ENCODE data around the gene MAVS.

MAVS gene

DNA sequence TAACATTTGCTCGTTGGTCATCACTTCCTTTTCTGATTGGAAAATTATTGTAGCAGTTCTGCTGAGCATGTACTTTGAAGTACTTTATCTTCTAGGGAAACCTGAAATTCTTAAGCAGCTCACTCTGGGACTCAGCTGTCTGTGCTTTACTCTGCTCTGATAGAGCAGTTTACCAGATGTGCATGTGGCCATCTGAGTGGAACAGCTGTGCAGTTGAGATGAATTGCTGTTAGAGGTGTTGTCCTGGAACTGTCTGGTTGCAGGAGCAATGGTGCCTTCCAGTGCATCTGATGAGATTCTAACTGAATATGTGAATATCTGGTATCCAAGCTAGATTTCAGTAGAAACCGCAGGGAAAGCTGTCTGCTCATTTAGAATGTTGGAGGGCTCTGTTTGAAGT, 69.7 kb downstream of the MAVS start:
- no peak for DNase-seq

DNA sequence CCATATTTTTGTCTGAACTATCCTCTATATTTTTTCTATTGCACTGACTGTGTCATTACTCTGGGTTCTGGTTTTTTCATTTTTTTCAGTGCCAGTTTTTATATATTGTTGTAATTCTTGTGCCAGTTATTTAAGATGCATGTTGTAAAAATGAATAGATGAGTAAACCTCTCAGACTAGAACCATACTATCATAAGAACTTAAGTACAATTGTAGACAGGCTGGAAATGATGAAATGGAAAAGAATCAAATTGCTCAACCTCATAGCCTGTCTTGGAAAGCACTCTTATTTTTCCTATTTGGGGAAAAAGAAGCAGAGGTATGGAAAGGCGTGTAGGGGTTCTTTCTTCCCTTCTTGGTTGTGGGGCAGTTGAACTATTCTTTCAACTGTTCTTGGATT, 72.7 kb downstream of the MAVS start:
- no peak for DNase-seq

DNA sequence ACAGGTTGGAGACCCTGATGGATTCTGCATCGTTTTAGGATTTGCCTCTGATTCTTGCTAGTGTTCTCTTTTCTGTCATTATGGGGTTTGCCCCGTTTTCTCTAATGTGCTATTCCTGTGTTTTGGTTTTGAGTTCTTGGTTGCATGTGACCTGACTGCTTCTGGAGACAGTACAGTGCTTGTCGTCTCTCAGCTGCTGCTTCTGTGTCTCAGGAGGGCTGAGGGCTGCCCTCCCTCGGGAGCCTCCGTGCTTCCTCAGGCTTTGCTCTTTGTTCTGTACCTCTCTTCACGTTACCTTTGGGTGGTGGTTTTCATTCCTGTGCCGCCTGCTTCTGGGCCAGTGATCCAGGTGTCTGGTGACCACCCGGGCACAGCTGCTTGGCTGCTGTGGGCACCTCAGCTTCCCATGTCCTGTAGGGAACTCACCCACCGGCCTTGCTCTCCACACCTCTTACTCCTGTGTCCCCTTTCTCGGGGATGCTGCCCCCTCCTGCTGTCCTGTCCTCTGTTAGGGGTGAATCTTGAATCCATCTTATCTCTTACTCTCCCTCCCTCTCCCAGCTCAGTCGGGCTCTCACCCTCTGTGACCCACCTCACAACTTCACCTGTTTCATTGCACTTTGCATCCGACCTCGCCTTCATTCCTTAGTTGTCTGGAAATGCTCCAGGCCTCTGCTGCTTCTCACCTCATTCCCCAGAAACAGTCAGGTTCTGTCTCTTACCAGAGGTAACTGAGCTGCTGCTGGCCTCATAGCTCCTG, 75.8 kb downstream of the MAVS start:
- DNase-seq: no peak

- no peak for DNase-seq
These were observed 76.3 kb downstream of the MAVS start for GRCh38 chr20:3922983-3923339.

DNA sequence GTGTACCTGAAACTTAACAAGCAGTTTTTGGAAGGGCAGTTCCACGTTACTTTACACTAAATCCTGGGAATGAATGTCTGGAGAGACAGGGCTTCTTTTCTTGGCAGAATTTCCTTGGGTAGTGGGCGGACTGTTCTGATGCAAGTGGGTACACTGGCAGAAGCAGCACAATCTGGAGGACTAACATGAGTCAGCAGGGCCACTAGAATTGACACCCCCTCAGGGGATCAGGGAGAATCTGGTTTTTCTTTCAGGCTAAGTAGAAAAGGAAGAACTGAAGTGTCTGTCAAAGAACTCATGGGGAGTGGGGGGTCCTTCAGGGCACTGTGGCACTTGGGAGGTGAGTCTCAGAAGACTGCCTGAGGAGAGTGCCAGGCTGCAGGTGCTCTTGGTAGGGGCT, 77.2 kb downstream of the MAVS start:
- no peak for DNase-seq

DNA sequence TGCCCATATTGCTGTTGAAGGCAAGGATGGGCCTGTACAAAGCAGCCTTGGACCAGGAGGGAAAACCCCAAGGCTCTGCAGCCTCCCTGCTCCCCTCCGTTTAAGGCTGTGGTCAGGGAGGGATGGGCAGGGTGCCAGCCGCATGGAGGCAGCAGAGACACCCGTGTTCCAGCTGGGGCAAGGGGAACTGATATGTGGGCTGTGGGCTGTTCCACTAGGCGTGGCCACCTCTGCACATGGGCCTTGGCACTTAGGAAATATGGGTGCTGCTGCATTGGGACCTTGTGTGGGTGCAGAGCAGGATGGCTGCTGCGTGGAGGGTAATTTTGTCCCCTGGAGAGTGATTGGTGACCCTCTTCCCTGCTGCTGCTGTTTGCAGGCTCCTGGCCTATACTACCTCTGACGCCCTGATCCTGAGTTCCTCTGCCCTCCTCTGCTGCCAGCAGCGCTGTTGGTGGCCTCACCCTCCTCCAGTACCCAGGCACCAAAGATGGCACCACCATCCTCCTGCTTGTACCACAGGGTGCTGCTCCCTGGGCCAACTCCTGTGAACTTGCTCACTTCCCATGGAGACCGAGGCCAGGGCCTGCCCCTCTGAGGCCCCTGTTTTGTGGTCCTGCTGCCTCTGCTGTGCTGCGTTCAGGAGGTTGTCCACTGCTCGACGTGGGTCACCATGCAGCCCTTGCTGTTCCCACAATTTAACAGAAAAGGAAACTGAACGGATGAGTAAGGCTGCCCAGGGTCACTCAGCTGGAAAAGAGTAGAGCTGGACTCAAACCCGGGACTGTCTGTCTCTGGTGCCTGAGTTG, 77.9 kb downstream of the MAVS start:
- DNase-seq: no peak

- DNase-seq: no peak
These were observed 78.6 kb downstream of the MAVS start for GRCh38 chr20:3925113-3925695.

All from T1000 (cell line).